ENCODE results near the gene NPIPB6. TPM values are rescaled to one million over a fixed set of nuclear protein-coding genes. Genes with fewer than 3 reads are reported as not detected.

NPIPB6 gene
- polyA plus RNA-seq, 2 of the 4 experiments (the other 2 are of a cell fraction), result 3.7 to 3.8 TPM

DNA sequence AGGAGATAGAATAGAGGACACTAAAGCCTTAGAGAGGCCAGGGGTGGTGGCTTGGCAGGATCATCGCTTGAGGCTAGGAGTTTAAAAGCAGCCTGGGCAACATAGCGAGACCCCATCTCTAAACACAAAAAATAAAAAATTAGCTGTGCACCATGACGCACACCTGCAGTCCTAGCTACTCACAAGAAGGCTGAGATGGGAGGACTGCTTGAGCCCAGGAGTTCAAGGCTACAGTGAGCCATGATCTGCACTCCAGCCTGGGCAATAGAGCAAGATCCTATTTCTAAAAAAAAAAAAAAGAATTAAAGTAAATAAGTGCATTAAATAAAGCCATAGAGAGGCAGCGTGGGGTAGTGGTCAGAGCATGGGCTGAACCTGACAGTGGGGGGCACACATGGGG lies 51.9 kb downstream of the NPIPB6 start:
- TF ChIP-seq ATOH8 (CRISPR knock-in tag; IDR thresholded peaks at IDR 0.05; ENCODE audit: low read depth) (no peak), HMGXB4 (CRISPR knock-in tag; IDR thresholded peaks at IDR 0.05; ENCODE audit: borderline replicate concordance) (no peak), PBX3 (IDR thresholded peaks at IDR 0.05) (no peak), ZSCAN20 (CRISPR knock-in tag; IDR thresholded peaks at IDR 0.05) (no peak), BHLHE40 (IDR thresholded peaks at IDR 0.05; ENCODE audit: low read depth, low read length) (no peak), MAFK (IDR thresholded peaks at IDR 0.05; ENCODE audit: partially characterized antibody) (no peak), POLR2AphosphoS2 (conservative IDR thresholded peaks at IDR 0.05; ENCODE audit: low read length) (no peak), E2F6 (IDR thresholded peaks at IDR 0.05; ENCODE audit: borderline replicate concordance, low read depth) (no peak), FOSL2 (IDR thresholded peaks at IDR 0.05) (no peak), FOSL2 (CRISPR knock-in tag; IDR thresholded peaks at IDR 0.05) (no peak), MYC (IDR thresholded peaks at IDR 0.05; ENCODE audit: borderline replicate concordance, low read length) (no peak), HDAC2 (IDR thresholded peaks at IDR 0.05) (no peak), RNF2 (IDR thresholded peaks at IDR 0.05; ENCODE audit: borderline replicate concordance, low read depth) (no peak), RARB (CRISPR knock-in tag; IDR thresholded peaks at IDR 0.05) (no peak), POLR2A (IDR thresholded peaks at IDR 0.05; ENCODE audit: low read length) (no peak), ELK1 (IDR thresholded peaks at IDR 0.05; ENCODE audit: low read depth, low read length) (no peak), BCL3 (IDR thresholded peaks at IDR 0.05) (no peak), JUNB (IDR thresholded peaks at IDR 0.05) (no peak)
- ChIA-PET POLR2A (no interaction called here), CTCF (interaction anchor here (32.1 to 42.1 kb wide), 2 partner anchors 5 to 19 kb away, joined by 864 read pairs; partner anchors contain the start of gene SBK1)
- no peak overlapping the region for H3K4me2 ChIP-seq
- H3K9me3 ChIP-seq, result no peaks in the 10 kb centered on the region
- no peak overlapping the region for H3K27ac ChIP-seq
- FAIRE-seq, result no peak
- WGBS (ENCODE audit: missing lambda C conversion rate), result 70% methylated on average over 4 of the region's 4 CpGs
- no peaks in the 10 kb centered on the region for H3K4me1 ChIP-seq
- no peak overlapping the region for H3K4me3 ChIP-seq
- ATAC-seq, result no peak
- DNase-seq (ENCODE audit: low read depth in 1 of 2, low spot score in 1 of 2), result no peak

DNA sequence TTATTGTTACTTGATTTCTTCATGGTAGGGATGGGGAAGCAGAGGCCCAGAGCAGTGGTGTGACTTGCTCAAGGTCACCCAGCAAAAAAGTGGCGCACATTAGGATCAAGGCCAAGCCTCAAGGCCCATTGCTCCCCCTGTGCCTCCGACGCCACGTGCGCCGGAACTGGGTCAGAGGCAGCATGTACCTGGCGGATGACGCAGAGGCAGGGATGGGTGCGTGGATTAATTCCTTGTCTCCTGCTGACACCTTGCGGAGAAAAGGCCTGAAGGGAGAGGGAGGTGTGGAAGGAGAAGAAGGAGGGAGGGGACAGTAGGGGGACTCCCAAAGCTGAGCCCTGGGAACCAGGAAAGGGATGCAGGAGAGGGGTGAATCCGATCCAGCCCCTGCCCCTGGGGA lies 52.5 kb downstream of the NPIPB6 start:
- ChIA-PET POLR2A (no interaction called here), CTCF (interaction anchor here (32.1 to 42.1 kb wide), 2 partner anchors 4 to 18 kb away, joined by 864 read pairs; partner anchors contain the start of gene SBK1)
- TF ChIP-seq MAFK (IDR thresholded peaks at IDR 0.05; ENCODE audit: partially characterized antibody) (no peak), NR3C1 (IDR thresholded peaks at IDR 0.05) (no peak), HES2 (IDR thresholded peaks at IDR 0.05) (no peak), BHLHE40 (IDR thresholded peaks at IDR 0.05; ENCODE audit: low read depth, low read length) (no peak), KDM1A (IDR thresholded peaks at IDR 0.05; ENCODE audit: low read depth) (no peak), POLR2A (IDR thresholded peaks at IDR 0.05; ENCODE audit: low read length) (no peak), ZSCAN20 (CRISPR knock-in tag; IDR thresholded peaks at IDR 0.05) (no peak), HEYL (CRISPR knock-in tag; IDR thresholded peaks at IDR 0.05) (no peak), EHF (CRISPR knock-in tag; IDR thresholded peaks at IDR 0.05) (no peak), GATA3 (IDR thresholded peaks at IDR 0.05; ENCODE audit: borderline replicate concordance) (no peak), TP53 (CRISPR knock-in tag; IDR thresholded peaks at IDR 0.05) (no peak), RNF2 (IDR thresholded peaks at IDR 0.05; ENCODE audit: borderline replicate concordance, low read depth) (no peak), SREBF2 (IDR thresholded peaks at IDR 0.05) (no peak)
- H3K4me1 ChIP-seq, result no peaks in the 10 kb centered on the region
- H3K27ac ChIP-seq, result no peak overlapping the region
- H3K4me2 ChIP-seq, result no peak overlapping the region
- peak in 1 of 2 experiments; percentile 28; a peak in 2 of 6 replicates for ATAC-seq
- no peak for DNase-seq (ENCODE audit: low read depth in 1 of 2, low spot score in 1 of 2)
- no peak for FAIRE-seq
- no peak overlapping the region for H3K4me3 ChIP-seq
- no peaks in the 10 kb centered on the region for H3K9me3 ChIP-seq
- 73% methylated on average over 11 of the region's 11 CpGs for WGBS (ENCODE audit: missing lambda C conversion rate)
